Stimulated activated CD8-positive, alpha-beta memory T cell treated with anti-CD3 and anti-CD28 coated beads, Interleukin-15, amount 100 ng/mL, for 48 hours (primary cell): ENCODE measurements around the gene SDSL.

Source experiments
- DNase-seq, 2 donors: peaks; one replicate each; pipeline ENCODE4 v3.0.0-alpha.2; 2020; ENCODE audit warnings: low read depth in 2 of 2

Gene SDSL

DNA sequence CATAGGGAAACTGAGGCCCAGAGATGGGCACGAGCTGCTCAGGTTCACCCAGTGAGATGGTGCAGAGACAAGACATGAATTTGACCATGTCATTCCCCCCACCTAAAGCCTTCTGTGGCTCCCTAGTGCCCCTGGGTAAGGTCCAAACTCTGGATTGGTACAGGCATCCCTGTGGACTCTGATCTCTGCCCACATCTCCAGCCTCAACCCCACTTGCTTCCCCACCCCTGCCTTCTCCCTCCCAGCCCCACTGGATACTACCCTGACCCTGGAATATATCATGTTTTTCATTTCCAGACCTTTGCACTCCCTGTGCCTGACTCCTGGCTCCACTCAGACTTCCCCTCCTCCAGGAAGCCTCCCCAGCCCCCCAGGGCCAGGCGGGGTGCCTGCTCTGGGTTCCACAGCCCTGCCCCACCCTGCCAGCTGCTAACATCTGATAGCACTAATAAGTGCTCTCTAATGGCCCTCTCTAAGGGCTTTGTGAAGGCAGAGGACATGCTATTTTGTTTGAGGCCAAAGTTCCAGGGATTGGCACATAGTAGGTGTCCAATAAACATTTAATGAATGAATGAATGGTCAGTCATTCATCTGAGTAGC is 1.1 kb upstream of the SDSL start:
- no peak for DNase-seq

DNA sequence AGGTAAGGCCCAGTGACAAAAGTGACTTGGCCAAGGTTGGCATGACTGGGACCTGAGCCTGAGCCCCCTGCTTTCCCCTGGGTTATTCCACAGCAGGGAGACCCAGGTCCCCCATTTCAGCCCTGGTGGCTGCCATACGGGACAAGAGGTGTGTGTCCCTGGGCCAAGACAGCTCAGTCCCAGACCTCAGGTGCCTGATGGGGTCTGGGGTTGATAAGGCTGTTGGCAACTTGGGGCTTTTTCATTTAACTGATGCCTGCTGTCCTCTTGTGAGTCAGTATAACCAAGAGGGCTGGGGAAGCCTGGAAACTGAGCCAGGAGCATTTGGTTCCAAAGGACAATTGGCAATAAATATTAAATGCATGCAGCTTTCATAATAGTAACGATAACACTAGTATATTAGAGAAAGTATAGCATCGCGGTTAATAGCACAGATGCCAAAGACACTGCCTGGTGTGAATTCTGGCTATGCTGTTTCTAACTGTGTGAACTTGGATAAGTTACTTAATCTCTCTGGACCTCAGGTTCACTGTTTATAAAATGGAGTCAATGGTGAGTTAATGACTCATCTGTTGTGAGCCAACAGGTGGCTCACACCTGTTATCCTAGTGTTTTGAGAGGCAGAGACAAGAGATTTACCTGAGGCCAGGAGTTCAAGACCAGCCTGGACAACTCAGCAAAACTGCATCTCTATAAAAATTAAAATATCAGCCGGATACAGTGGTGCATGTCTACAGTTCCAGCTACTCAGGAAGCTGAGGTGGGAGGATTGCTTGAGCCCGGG is 898 bp downstream of the SDSL start:
- DNase-seq, result no peak

DNA sequence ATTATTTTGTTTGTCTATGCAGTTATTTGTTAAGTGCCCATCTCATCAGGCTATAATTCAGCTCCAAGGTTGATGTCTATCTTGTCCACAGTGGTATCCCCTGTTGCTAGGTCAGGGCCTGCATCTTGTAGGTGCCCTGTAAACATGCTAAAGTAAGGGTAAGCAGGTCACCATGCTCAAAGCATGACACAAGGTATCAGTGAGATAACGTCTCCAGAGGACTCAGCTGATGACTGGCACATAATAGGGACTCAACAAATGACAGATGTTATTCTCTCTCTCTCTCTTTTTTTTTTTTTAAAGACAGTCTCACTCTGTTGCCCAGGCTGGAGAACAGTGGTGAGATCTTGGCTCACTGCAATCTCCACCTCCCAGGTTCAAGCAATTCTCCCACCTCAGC is 2.3 kb downstream of the SDSL start:
- no peak for DNase-seq

DNA sequence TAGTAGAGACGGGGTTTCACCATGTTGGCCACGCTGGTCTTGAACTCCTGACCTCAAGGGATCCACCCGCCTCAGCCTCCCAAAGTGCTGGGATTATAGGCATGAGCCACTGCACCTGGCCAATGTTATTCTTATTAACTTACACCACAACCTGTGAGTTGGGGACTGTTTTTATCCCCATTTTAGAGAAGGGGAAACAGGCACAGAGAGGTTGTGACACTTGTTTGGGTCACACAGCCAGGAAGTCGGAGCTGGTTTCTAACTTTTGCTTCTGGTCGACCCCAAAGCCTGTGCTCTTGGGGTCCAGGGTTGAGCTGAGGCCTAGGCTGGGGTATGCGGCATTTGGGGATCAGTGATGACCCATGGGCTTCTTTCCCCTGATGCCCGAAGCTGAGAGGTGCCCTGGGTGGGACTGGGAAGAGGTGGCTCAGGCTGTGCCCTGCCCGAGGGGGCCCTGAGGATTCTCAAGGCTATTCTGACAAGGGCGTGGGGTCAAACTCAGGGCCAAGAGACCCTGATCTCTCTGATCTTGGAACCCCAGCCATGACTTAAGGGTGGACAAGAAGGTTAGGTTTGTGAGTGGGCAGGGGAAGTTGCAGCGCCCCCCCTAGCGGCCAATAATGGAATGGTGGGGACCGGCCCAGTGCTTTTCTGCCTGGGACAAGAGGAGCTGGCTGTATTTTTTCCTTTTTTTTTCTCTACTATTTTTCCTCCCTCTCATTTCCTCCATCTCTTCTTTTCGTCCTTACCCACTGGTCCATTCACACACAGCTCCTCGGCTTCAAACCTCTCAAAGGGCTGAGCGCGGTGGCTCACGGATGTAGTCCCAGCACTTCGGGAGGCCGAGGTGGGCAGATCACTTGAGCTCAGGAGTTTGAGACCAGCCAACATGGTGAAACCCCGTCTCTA is 3.0 kb downstream of the SDSL start:
- peak; percentile 15 to 33 for DNase-seq

DNA sequence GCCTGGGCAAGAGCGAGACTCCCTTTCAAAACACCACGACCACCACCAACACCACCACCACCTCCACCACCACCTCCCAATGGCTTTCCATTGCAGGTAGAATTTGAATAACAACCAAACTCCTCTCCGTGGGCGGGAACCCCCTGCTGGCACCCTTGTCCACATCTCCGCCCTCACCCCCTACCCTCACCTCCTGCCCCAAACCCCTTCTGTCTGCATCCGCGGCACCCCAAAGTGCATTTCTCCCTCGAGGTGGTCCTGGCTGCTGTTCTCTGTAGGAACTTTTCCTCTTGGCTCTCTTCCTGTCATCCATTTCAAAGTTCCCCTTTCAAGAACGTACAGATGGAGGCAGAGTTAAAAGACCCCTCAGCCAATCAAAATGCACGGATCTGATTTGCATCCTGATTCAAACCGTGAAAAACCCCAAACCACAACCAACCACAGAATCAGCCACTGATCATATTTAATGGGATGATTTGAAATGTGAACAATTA is 3.8 kb downstream of the SDSL start:
- no peak for DNase-seq

DNA sequence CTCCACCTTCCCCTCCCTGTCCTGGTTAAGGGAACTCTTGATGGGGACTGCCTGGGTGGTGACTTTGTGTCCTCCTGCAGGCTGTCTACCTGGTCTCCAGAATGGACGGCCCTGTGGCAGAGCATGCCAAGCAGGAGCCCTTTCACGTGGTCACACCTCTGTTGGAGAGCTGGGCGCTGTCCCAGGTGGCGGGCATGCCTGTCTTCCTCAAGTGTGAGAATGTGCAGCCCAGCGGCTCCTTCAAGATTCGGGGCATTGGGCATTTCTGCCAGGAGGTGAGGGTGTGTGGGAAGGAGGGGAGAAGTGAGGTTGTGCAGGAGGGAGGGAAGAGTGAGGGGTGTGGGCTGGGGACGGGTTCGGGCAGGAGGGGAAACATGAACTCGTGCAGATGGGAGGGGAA is 5.7 kb downstream of the SDSL start:
- DNase-seq, result no peak

DNA sequence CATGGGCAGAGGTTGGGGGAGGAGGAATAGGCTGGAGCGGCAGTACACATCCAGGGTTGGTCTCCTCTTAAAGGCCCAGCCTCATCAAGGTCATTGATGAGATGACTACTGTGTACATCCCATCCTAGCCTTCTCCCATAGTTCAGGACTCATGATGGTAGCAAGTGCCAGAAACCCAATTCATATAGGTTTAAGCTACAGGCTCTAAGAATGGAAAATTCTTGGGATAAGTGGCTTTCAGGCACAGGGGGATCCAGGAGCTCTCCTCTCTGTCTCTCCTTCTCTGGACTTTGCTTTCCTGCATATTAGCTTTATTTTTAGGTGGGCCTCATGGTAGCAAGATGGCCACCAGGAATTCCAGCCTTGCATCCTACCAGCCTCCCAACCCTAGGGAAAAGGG is 6.3 kb downstream of the SDSL start:
- no peak for DNase-seq

DNA sequence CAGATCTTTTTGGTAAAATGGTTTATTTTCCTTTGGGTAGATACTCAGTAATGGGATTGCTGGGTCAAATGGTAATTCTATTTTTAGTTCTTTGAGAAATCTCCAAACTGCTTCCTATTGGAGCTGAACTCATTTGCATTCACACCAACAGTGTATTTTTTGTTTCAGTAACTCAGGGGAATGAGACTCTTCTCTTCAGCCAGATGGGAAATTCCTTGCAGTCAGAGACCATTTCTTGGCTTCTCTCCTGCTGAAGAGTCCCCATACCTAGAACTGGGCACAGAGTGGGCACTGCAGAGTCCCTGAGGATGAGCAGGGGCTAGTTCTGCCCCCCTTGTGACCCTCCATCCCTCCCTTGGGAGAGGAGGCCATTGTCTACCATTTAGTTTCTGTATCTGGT is 10.8 kb downstream of the SDSL start:
- DNase-seq, result no peak

DNA sequence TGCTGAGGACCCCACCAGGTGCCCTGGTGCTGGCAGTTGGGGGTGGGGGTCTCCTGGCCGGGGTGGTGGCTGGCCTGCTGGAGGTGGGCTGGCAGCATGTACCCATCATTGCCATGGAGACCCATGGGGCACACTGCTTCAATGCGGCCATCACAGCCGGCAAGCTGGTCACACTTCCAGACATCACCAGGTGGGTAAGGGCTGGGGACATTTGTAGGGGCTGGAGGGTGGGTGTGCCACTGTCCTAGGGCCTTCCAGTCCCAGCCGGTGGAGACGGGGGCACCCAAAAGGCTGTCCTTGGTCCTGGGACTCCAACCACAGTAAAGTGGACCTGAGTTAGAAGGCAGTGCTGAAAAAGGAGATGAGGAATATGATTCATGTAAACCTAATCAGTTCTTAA is 13.2 kb downstream of the SDSL start:
- DNase-seq, result no peak

DNA sequence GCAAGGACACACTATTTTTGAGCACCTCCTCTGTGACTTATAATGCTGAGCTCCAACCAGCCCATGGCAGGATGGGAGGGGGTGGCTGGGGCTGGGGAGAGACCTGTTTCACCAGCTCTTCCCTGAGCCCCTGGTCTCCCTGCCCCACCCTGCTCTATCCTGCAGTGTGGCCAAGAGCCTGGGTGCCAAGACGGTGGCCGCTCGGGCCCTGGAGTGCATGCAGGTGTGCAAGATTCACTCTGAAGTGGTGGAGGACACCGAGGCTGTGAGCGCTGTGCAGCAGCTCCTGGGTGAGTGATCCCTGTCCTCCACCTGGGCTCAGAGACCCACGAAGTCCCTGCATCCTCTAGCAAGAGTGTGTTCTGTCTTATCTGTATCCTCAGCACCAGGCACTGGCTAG is 14.4 kb downstream of the SDSL start:
- no peak for DNase-seq

DNA sequence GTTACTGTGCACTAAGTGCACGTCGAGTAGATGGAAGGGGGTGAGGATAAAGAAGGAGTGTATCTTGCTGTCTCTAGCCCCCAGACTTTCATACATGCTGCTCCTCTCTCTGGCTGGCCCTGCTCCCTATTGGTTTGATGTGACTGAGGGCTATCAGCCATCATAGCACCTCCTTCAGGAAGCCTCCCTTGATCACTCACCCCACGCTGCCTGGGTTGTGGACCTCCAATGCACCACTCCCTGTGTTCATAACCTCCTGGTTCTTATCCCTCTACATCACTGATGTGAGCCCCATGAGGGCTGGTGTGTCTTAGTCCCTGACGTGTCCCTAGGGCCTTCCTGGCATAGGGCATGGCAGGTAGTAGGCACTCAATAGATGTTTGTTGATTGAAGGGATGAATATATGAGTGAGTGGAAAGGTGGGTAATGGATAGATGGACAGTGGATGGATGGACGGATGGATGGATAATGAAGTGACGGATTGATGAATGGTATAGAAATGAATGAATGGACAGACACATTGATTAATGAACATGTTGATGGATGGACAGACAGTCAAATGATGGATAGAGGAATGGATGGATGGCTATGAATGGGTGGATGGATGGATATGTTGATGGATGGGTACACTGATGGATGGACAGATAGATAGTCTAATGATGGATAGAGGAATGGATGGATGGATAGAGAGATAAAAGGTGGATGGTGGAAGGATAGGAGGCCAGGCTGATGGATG is 15.0 kb downstream of the SDSL start:
- no peak for DNase-seq

DNA sequence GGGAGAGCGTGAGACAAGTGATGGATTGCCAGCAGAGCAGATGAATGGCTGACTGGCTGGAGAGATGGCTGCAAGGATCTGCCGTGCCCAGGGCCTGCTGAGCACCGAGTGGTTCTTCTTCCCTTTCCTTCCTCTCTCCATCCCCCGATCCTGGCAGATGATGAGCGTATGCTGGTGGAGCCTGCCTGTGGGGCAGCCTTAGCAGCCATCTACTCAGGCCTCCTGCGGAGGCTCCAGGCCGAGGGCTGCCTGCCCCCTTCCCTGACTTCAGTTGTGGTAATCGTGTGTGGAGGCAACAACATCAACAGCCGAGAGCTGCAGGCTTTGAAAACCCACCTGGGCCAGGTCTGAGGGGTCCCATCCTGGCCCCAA is 15.5 kb downstream of the SDSL start:
- no peak for DNase-seq

DNA sequence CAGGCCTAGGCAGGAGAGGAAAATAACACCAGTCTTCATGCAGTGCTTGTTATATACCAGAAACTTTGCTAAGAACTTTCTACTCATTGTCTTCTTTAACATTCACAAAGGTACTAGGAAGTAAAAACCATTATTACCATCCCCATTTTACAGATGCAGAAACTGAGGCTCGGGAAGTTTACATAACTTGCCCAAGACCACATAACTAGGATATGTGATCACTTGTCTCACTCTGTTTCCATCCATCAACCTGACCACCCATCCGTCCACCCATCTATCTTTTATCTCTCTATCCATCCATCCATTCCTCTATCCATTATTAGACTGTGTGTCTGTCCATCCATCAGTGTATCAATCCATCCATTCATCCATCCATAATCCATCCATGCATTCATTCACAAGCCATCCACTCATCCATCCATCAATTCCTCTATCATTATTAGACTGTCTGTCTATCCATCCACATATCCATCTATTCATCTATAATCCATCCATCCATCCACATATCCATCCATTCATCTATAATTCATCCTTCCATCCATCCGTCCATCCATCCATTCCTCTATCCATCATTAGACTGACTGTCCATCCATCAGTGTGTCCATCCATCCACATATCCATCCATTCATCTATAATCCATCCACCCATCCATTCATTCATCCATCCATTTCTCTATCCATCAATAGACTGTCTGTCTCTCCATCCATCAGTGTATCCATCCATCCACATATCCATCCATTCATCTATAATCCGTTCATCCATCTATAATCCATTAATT is 16.5 kb downstream of the SDSL start:
- no peak for DNase-seq

DNA sequence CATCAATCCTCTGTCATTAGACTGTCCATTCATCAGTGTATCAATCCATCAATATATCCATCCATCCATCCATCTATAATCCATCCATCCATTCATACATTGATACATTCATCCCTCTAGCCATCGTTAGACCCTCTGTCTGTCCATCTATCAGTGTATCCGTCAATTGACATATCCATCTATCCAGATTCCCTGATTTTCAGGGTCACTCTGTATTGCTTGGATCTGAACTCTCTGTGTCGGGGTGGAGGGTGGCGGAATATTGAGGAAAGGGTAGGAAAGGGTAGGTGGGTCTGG is 17.1 kb downstream of the SDSL start:
- DNase-seq, result no peak

DNA sequence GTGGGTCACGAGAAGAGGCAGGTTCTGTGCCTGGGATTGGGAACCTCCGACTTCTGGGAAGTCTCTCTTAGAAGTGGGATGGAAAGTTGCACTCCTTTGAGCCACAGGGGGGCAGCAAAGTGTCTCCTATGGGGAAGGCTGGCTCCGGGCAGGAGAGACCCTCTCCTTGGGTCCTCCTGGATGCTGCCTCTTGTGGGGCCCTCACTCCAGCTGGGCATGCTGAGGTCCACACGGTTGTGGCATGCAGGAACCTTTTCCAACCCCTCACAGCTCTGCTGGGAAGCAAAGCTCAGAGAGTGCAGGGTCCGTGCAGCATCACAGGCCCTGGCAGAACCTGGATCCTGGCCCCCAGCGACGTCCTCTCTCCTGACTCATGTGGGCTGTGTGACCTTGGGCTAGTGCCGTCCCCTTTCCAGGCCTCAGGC is 17.4 kb downstream of the SDSL start:
- DNase-seq, result no peak

DNA sequence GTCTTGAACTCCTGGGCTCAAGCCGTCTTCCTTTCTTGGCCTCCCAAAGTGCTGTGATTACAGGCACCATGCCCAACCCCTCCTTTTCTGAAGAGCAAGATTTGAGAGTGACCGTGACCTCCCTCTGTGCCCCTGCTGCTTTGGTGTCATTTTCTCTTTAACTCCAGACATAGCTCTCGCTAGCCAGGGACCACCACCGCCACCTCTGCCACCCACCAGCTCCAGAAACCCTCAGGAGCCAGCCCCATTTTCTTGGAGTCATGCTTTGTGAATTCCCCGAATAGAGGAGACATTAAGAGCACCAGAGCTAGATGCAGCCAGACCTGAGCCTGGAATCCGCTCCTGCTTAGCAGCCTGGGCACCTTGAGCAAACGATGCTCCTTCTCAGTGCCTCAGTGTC is 18.2 kb downstream of the SDSL start:
- no peak for DNase-seq

DNA sequence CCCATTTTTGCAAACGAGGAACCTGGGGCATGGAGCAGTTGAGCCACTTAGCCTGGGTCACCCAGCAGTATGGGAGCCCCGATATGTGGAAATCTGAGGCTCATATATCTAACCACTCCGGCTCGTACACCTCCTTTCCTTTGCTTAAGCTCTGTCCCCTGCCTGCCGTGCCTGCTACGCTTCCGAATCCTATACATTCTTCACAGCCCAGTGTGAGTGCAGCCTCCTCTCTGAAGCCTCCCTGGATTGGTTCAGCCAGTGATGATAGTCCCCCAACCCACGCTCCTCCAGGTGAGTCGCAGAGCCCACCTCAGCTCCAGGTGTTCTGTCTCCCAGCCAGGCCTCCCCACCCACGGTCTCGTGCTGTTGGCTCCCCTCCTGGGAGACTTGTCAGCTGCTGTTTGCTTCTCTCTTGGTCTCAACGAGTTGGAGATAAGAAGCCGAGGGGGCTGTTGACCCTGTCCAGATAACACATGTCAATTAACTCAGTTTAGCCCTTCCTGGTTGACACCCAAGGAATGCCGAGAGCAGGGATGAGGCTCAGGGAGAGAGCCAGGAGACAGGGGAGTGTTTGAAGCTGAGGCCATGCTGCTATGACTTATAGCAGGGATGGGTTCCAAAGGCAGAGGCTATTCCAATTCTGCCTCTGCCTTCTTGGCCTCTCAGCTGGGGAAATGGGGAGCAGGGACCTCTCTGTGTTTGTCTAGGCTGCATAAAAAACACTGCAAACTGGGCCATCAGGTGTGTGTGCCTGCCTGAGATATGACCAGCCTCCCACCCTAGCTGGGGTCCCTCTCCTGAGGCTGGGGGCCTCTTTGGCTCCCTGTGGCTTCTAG is 19.0 kb downstream of the SDSL start:
- no peak for DNase-seq

DNA sequence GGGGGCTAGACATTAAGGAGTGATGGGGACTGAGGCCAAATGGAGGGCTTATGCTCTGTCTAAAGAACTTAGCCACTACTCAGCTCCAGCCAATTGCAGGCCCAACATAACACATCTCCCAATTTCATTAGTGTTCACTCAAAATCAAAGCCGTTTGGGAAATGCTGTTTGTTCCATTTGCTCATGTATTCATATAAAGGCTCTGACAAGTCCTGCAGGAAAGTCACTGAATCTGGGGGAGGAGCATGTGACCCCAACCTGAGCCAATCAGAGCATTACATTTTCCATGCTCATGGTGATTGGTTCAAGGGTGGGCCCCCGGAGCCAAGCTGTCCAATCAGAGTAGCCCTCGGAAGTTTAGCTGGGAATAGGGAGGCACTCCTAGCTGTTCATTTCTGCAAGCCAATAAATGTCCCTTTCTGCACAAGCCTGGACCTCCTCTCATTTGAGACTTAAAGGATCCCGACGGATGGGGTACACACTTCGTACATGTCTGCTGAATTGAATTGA is 20.9 kb downstream of the SDSL start:
- DNase-seq, result no peak

DNA sequence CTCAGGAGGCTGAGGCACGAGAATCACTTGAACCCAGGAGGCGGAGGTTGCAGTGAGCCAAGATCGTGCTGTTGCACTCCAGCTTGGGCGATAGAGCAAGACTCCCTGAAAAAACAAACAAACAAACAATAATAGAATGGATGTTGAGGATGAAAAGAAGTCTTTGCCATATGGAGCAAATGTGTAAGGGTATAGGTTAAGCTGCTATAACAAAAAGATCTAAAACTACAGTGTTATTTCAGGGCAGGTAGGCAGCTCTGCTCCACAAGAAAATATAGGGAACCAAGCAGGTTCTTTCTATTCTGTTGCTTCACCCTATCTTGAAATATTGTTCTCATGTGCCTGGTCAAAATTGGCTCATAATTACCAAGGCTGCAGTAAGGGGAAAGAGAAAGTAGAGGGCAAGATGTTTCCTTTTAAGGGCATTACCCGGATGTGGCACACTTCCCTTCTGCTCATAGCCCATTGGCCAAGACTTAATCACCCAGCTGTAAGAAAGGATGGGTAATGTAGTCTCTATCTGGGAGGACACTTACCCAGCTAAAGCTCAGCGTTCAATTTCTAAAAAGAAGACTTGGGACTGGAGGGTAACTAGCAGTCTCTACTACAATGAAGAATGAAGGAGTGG is 23.5 kb downstream of the SDSL start:
- no peak for DNase-seq

DNA sequence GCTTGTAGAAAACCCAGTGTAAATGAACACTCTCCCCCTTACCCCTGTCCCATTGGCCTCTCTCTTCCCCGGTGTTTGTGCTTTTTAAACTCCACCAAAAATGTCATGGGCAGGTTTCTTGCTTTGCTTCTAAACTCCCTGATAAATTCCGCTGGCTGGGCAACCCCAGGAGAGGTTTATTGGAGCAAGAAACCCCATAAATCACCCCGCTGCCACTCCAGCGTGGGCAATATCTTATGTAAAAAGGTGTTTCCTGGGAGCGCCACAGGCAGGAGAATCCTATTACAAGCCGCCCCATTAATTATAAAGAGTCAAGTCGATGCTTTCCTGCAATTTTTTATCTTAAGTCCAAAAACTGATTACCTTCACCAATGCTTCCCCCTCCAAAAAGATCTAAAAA is 26.7 kb downstream of the SDSL start:
- DNase-seq, result no peak
